AG04449 (cell line): Measurements from ENCODE around the gene ANKS3.

ENCODE experiments used
- CTCF ChIA-PET: fragments of 350-600 bp; formaldehyde crosslinking; extraction: SDS; loops from one replicate; lab custom pipeline; 2021; ENCODE audit warnings: antibody characterized with exemption; lab: Yijun Ruan, JAX
- POLR2A ChIA-PET: fragments of 400-600, 350-600 bp; formaldehyde crosslinking; extraction: SDS; loops from one replicate; lab custom pipeline; 2020; ENCODE audit warnings: antibody characterized with exemption, inconsistent platforms; lab: Yijun Ruan, JAX
- DNase-seq: peaks from one replicate; pipeline ENCODE4 v3.0.0-alpha.2; 2010; ENCODE audit warnings: low read depth, low spot score
- H3K4me3 ChIP-seq: 2 replicates; pipeline ENCODE4 v1.5.1; 2011; ENCODE audit warnings: low read depth, mild to moderate bottlenecking, control low read depth, low read length
- TF ChIP-seq, protein P1 (sequence below): IDR thresholded peaks from one replicate; pipeline ENCODE4 v1.5.1; 2011; ENCODE audit warnings: mild to moderate bottlenecking, moderate library complexity, low read length, control low read depth, inconsistent platforms; ENCODE audit not compliant: insufficient read depth; ENCODE audit errors: missing control alignments

ANKS3 gene

DNA sequence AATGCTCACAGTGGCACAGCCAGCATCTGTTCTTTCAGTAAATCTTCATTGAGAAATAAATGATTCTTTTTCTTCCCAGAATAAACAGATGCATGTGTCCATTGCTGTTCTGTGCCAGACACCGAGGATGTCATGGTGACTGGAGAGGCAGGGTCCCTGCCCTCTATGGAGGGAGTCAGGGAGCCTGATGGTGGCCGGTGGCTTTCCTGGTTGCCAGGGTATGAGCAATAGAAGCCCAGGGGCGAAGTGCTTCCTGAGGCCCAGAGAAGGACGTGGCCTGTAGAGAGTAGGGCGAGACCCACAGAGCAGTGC, 70.7 kb downstream of the ANKS3 start:
- CTCF ChIA-PET = no interaction called here
- no peak for DNase-seq
- TF ChIP-seq, protein P1, sequence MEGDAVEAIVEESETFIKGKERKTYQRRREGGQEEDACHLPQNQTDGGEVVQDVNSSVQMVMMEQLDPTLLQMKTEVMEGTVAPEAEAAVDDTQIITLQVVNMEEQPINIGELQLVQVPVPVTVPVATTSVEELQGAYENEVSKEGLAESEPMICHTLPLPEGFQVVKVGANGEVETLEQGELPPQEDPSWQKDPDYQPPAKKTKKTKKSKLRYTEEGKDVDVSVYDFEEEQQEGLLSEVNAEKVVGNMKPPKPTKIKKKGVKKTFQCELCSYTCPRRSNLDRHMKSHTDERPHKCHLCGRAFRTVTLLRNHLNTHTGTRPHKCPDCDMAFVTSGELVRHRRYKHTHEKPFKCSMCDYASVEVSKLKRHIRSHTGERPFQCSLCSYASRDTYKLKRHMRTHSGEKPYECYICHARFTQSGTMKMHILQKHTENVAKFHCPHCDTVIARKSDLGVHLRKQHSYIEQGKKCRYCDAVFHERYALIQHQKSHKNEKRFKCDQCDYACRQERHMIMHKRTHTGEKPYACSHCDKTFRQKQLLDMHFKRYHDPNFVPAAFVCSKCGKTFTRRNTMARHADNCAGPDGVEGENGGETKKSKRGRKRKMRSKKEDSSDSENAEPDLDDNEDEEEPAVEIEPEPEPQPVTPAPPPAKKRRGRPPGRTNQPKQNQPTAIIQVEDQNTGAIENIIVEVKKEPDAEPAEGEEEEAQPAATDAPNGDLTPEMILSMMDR = no peak
- no peak overlapping the region for H3K4me3 ChIP-seq
- POLR2A ChIA-PET = no interaction called here

DNA sequence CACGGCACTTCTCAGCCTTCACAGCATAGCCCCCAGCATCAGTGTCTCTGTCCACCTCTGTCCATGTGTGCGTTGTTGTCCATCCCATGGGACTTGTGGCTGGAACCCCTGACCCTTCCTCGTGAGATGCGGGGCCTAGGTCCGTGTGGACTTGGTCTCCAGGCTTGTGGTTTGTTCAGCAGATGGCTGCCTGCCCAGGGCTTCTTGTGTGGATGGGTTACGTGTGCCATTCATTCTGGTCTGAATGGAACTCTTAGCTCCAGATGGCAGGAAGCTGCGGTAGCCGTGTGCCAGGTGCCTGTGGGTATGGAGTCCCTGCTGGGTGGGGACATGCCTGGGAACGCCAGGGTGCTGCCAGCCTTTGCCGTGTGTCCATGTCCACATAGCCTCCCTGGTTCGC, 72.4 kb downstream of the ANKS3 start:
- TF ChIP-seq, protein P1 = no peak
- no peak overlapping the region for H3K4me3 ChIP-seq
- ChIA-PET POLR2A (no interaction called here), CTCF (interaction anchor here (2.2 kb wide), 1 partner anchor 11 kb away, joined by 17 read pairs; no protein-coding TSS in a partner anchor)
- no peak for DNase-seq

- POLR2A ChIA-PET = no interaction called here
- TF ChIP-seq, protein P1 = no peak
- no peak for DNase-seq
- no peak overlapping the region for H3K4me3 ChIP-seq
- CTCF ChIA-PET = interaction anchor here (1.2 to 2.2 kb wide), 2 partner anchors 10 to 36 kb away, joined by 3 to 17 read pairs; partner anchors contain the start of gene MGRN1
These were observed 73.5 kb downstream of the ANKS3 start for GRCh38 chr16:4660454-4661007.

DNA sequence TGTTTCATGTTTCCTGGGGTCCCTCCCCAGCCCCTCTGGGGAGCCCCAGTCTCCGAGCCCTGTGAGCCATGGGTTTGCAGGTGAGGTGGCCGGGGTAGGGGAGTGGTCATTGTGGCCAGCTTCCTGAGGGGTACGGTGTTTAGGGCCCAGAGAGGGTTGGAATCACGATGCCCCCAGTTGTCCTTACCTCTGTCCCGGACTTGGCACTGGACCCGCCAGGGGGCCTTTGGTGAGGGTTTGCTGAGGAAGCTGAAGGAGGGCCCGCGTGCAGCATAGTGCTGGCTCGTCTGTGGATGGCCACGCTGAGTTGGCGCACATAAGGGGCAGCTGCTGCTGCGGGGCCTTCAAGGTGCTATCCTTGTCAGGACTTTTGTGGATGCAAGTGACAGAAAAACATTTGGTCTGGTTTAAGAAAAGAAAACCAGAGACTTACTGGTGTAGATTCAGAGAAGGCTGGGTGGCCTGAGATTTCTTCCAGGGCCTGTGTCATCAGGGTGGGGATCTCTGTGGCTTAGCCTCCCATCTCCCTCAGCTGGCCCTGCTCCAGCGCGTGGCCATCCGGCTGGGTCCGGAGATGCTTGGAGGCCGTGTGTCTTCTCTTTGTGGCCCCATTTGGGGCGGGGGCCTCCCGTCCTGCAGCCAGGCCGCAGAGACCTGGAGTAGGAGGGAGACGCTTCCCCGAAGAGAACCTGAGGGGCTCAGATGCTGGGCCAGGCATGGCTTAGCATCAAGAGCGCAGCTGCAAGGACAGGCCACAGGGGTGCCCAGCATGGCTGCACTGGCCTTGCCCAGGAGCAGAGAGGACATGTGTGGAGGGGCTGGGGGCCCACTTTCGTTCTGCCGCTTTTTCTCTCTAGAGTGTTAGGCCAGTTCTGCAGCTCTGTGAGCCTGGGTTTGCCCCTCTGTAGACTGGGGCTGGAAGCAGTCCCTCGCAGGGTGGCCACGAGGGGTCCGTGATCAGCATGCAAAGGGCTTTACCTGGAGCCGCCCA, 74.4 kb downstream of the ANKS3 start:
- ChIA-PET CTCF (interaction anchor here (0.7 to 2.2 kb wide), 5 partner anchors 9 to 36 kb away, joined by 3 to 17 read pairs (median 4); partner anchors contain the start of gene MGRN1), POLR2A (no interaction called here)
- DNase-seq = no peak
- TF ChIP-seq, protein P1 = no peak
- no peak overlapping the region for H3K4me3 ChIP-seq

DNA sequence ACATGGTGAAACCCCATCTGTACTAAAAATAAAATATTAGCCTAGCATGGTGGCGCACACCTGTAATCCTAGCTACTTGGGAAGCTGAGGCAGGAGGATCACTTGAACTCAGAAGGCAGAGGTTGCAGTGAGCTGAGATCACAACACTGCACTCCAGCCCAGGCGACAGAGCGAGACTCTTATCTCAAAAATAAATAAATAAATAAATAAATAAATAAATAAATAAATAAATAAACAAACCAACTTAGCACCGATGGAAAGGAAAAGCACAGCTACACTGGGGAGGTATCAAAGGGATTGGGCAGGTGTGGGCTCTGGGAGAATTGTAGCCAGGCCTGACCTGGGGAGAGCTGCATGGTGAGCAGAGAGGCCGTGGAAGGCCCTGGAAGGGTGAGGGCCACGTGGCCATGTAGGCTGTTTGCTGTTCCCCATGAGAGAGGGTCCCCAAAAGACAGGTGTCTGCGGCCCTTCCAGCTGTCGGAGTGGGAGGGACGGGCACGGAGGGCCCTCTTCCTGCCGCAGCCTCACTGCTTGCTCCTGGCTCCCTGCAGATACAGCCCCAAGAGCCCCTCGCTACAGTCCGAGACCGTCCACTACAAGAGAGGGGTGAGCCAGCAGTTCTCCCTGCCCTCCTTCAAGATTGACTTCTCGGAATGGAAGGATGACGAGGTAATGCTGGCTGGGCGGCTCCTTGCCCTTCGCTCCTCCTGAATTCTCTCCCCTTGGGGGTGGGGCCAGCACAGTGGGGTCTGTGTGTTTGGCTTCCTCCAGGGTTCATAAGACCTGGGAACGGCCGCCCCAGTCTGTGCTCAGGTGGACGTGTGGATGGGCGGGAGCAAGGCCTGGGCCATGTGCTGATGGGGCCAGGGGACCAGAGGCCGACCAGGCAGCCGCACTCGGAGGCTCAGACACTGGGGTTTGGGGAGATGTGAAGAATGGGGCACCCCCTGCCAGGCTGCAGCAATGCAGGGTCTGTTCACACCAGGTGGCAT, 77.1 kb downstream of the ANKS3 start:
- ChIA-PET POLR2A (no interaction called here), CTCF (interaction anchor here (1.0 kb wide), 1 partner anchor 32 kb away, joined by 4 read pairs; the partner anchor contains the start of gene MGRN1)
- no peak overlapping the region for H3K4me3 ChIP-seq
- no peak for DNase-seq
- TF ChIP-seq, protein P1 = no peak
